ENCODE data around the gene SORCS2.

GRCh38 chr4:7299908-7300710, 107.8 kb downstream of the SORCS2 start:
- TF ChIP-seq POLR2AphosphoS5 (IDR thresholded peaks at IDR 0.05) = no peak
- TF ChIP-seq POLR2A (IDR thresholded peaks at IDR 0.05) = no peak

All from prostate gland (tissue), 1 donor.